ENCODE results near the gene NABP1. TPM values are rescaled to one million over a fixed set of nuclear protein-coding genes. Genes with fewer than 3 reads are reported as not detected.

The NABP1 gene
- polyA plus RNA-seq, 1 of the 3 experiments (the other 2 are of a cell fraction), result 19.1 TPM

DNA sequence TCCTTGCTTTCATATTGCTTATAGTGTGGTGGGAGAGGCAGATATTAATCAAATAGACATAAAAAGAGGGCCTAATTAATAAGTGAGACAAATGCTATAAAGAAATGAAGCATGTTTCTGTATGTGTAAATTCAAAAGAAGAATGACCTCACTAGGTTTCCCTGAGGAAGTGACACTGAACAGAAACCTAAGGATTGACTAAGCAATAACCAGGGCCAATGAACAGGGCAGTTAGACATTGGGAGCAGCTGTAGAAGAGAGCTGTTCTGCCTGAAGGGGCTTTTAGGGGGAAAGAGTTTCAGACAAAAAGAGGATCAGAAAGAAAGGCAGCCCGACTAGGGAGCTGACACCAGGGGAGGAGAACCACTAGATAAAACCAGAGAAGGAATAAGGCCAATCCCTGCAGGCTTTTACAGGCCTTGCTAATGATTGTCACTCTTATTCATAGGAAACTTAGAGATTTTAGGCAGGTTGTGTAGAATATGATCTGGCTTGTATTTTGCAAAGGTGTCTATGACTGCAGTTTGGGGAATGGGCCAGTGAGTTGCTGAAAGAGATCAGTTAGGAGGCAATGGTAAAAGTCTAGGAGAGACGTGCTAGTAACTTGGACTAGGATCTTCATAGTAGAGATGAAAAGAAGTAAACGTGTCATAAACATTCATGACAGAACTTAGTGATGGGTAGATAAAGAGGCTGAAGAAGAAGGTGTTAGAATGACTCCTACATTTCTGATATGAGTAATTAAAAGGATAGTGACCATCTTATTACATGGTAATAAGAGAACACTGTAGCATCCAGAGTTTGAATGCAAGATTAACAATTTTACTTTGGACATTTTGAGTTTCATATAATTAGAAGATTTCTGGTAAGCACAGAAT is 26.8 kb upstream of the NABP1 start:
- H3K9me3 ChIP-seq, result no peaks in the 10 kb centered on the region
- H3K79me2 ChIP-seq (ENCODE audit: insufficient read depth), result no peaks in the 10 kb centered on the region
- H3K4me1 ChIP-seq (ENCODE audit: control insufficient read depth in 1 of 2, insufficient read depth in 2 of 2, low read depth in 1 of 2, low read length in 1 of 2), result no peaks in the 10 kb centered on the region
- DNase-seq, result no peak
- H3K27ac ChIP-seq (ENCODE audit: low read depth in 2 of 2, low read length in 1 of 2), result no peak overlapping the region
- no peak for TF ChIP-seq ELF1 (IDR thresholded peaks at IDR 0.05)
- no peak for TF ChIP-seq RFX5 (IDR thresholded peaks at IDR 0.05; ENCODE audit: low read length)
- no peak for TF ChIP-seq GATA2 (CRISPR knock-in tag; IDR thresholded peaks at IDR 0.05)
- no peak for TF ChIP-seq EP300 (IDR thresholded peaks at IDR 0.05; ENCODE audit: borderline replicate concordance in 1 of 2, low read depth in 1 of 2, low read length in 1 of 2)
- no peak for TF ChIP-seq RAD21 (IDR thresholded peaks at IDR 0.05; ENCODE audit: low read length)
- no peak for TF ChIP-seq JUND (IDR thresholded peaks at IDR 0.05)
- TF ChIP-seq MXI1 (IDR thresholded peaks at IDR 0.05; ENCODE audit: low read depth, low read length), result no peak
- TF ChIP-seq NFIC (IDR thresholded peaks at IDR 0.05; ENCODE audit: borderline replicate concordance), result no peak
- TF ChIP-seq EZH2phosphoT487 (IDR thresholded peaks at IDR 0.05; ENCODE audit: borderline replicate concordance, low read depth), result no peak
- TF ChIP-seq MEF2A (IDR thresholded peaks at IDR 0.05; ENCODE audit: borderline replicate concordance, low read depth), result no peak
- no peak for TF ChIP-seq TEAD4 (IDR thresholded peaks at IDR 0.05; ENCODE audit: borderline replicate concordance, insufficient read depth)
- TF ChIP-seq, protein P1, sequence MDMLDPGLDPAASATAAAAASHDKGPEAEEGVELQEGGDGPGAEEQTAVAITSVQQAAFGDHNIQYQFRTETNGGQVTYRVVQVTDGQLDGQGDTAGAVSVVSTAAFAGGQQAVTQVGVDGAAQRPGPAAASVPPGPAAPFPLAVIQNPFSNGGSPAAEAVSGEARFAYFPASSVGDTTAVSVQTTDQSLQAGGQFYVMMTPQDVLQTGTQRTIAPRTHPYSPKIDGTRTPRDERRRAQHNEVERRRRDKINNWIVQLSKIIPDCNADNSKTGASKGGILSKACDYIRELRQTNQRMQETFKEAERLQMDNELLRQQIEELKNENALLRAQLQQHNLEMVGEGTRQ (IDR thresholded peaks at IDR 0.05; ENCODE audit: borderline replicate concordance, low read depth, low read length), result no peak
- no peak for TF ChIP-seq RCOR1 (IDR thresholded peaks at IDR 0.05; ENCODE audit: low read length)
- no peak for TF ChIP-seq RXRA (IDR thresholded peaks at IDR 0.05; ENCODE audit: borderline replicate concordance, low read depth)
- H3K4me2 ChIP-seq, result no peak overlapping the region
- no peak overlapping the region for H3K4me3 ChIP-seq (ENCODE audit: low read depth in 2 of 2, low read length in 1 of 2)
- H3K36me3 ChIP-seq (replicated peaks in 1 of 2; ENCODE audit: control insufficient read depth in 1 of 2, insufficient read depth in 2 of 2, low read length in 1 of 2), result no peaks in the 10 kb centered on the region
- H3K9ac ChIP-seq, result no peak overlapping the region
- no peaks in the 10 kb centered on the region for H3F3A ChIP-seq (replicated peaks; ENCODE audit: insufficient read depth)
- H3K27me3 ChIP-seq (ENCODE audit: insufficient read depth), result no peaks in the 10 kb centered on the region
- peak overlapping the region; percentile 14; the same call in 1 of the 2 replicates for H2AFZ ChIP-seq (ENCODE audit: low read depth)
- 84% methylated on average over 3 of the region's 3 CpGs for WGBS (ENCODE audit: low lambda C conversion rate)
- ChIA-PET POLR2A (no interaction called here), CTCF (no interaction called here)
- no peaks in the 10 kb centered on the region for H4K20me1 ChIP-seq (ENCODE audit: insufficient read depth)
- no peaks in the 10 kb centered on the region for H3K9me2 ChIP-seq

DNA sequence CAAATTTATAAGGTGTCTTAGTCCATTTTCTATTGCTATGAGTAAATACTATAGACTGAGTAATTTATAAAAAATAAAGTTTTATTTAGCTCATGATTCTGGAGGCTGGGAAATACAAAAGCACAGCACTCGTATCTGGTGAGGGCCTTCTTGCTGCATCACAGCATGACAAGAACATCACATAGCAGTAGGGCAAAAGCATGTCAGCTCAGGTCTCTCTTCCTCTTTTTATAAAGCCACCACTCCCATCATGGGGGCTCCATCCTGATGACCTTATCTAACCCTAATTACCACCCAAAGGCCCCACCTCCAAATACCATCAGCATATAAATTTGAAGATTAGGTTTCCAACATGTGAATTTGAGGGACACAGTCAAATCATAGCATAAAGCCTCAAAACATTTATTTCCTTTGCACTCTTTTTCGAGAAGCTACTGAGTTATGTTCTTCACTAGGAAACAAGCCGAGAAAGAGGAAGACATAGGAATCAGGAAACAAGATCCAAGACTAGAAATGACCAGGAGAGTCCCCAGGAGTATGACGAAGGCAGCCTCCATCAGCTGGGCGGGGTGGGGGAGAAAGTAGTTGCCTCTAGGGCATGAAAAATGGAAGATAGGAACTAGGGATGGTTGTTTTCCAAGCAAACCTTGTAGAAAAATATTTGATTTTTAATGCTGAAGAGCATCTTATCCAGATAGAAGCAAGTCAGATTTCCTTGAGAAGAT is 24.1 kb upstream of the NABP1 start:
- H3K9me2 ChIP-seq, result no peaks in the 10 kb centered on the region
- ChIA-PET CTCF (interaction anchor here (1.0 kb wide), 1 partner anchor 47 kb away, joined by 3 read pairs; no protein-coding TSS in a partner anchor), POLR2A (no interaction called here)
- H3K27ac ChIP-seq (ENCODE audit: low read depth in 2 of 2, low read length in 1 of 2), result no peak overlapping the region
- H4K20me1 ChIP-seq (ENCODE audit: insufficient read depth), result no peaks in the 10 kb centered on the region
- H3F3A ChIP-seq (replicated peaks; ENCODE audit: insufficient read depth), result peaks cover 14% of the 10 kb centered on the region
- H3K79me2 ChIP-seq (ENCODE audit: insufficient read depth), result no peaks in the 10 kb centered on the region
- DNase-seq, result no peak
- peaks cover 0 to 6% of the 10 kb centered on the region in 2 experiments; a peak in 1 of 4 replicates for H3K4me1 ChIP-seq (ENCODE audit: control insufficient read depth in 1 of 2, insufficient read depth in 2 of 2, low read depth in 1 of 2, low read length in 1 of 2)
- no peaks in the 10 kb centered on the region for H3K9me3 ChIP-seq
- no peaks in the 10 kb centered on the region for H3K27me3 ChIP-seq (ENCODE audit: insufficient read depth)
- H3K9ac ChIP-seq, result no peak overlapping the region
- H3K4me2 ChIP-seq, result no peak overlapping the region
- WGBS (ENCODE audit: low lambda C conversion rate), result 81% methylated on average over 5 of the region's 5 CpGs
- TF ChIP-seq GABPA (IDR thresholded peaks at IDR 0.05; ENCODE audit: low read depth) (no peak), JUND (IDR thresholded peaks at IDR 0.05) (no peak), RCOR1 (IDR thresholded peaks at IDR 0.05; ENCODE audit: low read length) (no peak)
- TF ChIP-seq, protein P2, sequence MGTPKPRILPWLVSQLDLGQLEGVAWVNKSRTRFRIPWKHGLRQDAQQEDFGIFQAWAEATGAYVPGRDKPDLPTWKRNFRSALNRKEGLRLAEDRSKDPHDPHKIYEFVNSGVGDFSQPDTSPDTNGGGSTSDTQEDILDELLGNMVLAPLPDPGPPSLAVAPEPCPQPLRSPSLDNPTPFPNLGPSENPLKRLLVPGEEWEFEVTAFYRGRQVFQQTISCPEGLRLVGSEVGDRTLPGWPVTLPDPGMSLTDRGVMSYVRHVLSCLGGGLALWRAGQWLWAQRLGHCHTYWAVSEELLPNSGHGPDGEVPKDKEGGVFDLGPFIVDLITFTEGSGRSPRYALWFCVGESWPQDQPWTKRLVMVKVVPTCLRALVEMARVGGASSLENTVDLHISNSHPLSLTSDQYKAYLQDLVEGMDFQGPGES (IDR thresholded peaks at IDR 0.05; ENCODE audit: low read depth, low read length), result no peak
- H3K4me3 ChIP-seq (ENCODE audit: low read depth in 2 of 2, low read length in 1 of 2), result no peak overlapping the region
- no peaks in the 10 kb centered on the region for H3K36me3 ChIP-seq (replicated peaks in 1 of 2; ENCODE audit: control insufficient read depth in 1 of 2, insufficient read depth in 2 of 2, low read length in 1 of 2)
- H2AFZ ChIP-seq (ENCODE audit: low read depth), result no peak overlapping the region
